Measurements from ENCODE around the gene UGGT2.

GRCh38 chr13:96034662-96035061 lies 18.5 kb downstream of the UGGT2 start:
- no peak for TF ChIP-seq CTCF (conservative IDR thresholded peaks at IDR 0.05; ENCODE audit: low read length)
- no peak for TF ChIP-seq EZH2phosphoT487 (IDR thresholded peaks at IDR 0.05; ENCODE audit: borderline replicate concordance, low read depth, low read length)

All from OCI-LY7 (cell line).